HG03558 (cell line): ENCODE measurements around the gene SLC27A5.

ENCODE experiments used
- ATAC-seq: cut with Tn5 transposase; IDR thresholded peaks from one replicate; pipeline ENCODE4 v1.9.1; 2021; ENCODE audit warnings: moderate number of reproducible peaks; ENCODE audit not compliant: unreplicated experiment; ENCODE audit errors: extremely low read depth

The SLC27A5 gene

DNA sequence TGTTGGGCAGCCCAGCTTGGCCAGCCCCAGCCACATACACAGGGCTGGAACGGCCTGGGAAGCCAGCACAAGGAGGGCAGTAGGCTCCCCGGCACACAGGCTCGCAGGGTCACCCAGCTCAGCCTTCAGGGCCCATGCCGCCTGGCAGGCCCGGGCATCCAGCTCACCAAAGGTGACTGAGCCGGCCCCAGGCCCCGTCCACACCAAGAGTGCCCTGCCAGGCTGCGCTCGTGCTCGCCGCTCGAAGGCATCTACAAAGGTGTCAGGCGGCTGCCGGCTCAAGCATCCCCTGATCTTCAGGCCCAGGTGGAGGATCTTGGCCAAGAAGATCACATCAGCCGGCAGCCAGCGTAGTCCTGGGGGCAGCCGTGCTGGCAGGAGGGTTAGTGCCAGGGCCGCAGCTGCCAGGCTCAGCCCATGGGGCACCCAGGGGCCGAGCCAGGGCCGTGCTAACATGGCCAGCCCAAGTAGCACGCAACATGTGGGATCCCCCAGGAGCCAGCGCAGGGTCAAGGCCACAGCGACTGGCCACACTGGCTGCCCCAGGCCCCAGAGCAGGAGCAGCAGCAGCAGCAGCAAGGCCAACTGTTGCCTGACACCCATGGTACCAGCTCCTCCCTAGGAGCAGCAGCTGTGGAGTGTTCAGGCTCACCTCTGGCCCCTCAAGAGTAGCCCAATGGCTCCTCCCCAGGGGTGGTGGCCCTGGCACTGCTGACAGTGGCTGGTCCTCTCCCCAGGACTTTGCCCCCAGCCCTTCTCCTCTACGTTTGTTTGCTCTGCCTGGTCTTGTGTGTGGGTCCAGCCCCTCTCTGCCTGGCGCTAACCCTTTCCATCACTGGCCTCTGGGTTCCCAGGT is at the start of gene SLC27A5:
Gene SLC27A5 (minus strand): TSS at position 640 of the 856 bp plus-strand sequence. CDS start 37 bp downstream, at position 603.
- ATAC-seq = no peak

- ATAC-seq = no peak
These were observed 49.1 kb upstream of the SLC27A5 start for GRCh38 chr19:58560921-58561320.

- no peak for ATAC-seq
These were observed 48.5 kb upstream of the SLC27A5 start for GRCh38 chr19:58560007-58560887.

DNA sequence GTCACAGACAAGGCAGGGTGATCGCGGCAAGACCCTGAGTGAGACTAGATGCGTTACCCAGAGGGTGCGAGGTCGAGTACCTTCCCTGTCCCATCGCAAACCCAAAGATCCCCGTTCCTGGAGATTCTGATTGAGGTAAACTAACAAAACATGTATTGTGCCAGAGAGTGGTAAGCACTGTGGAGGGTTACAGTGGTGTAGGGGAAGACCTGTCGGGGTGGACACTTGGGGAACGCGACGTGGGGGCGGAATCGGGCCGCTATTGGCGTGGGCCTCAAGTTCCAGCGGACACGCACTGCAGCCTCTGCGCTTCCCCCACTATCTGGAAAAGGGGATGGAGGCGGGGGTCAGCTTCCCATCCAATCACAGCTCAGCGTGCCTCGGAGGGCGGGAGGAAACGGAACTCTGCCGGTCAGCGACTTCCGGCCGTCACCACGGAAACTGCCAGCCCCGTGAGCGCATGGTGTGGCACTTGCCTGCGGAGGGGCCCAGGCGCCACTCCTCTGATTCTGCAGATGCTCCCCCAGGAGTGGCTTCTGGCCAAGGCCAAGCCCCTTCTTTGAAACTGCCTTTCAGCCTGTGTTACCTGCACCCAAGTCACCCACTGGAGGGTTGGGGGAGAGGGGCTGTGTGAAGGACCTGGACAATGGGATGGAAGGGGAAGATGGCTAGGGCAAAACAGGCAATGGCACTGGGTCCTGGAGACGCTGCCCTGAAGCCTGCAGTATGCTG is 47.6 kb upstream of the SLC27A5 start:
- no peak for ATAC-seq

- ATAC-seq = peak; percentile 34
These were observed 47.0 kb upstream of the SLC27A5 start for GRCh38 chr19:58558623-58559274.

DNA sequence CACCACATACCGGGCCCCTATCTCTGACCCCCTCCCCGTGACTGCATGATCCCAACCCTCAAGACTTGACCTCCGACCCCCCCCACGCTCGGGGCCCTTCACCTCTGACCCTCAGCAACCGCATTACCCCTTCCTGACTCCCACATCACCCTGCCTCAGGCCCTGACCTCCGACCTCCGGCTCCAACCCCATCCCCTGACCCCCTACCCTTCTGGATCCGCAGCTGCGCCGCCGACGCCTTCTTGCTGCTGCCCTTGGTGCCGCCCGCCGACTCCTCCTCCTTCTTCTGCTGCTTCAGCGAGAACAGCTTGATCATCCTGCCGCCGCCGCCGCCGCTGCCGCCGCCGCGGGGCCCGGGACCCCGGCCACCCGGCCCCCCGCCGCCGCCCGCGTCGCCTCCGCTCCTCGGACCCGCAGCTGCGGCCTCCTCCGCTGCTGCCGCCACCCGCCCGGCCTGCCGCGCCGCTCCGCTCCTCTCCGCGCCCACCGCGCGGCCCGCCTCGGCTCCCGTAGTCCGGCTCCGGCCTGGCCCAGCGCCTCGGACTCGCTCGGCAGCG is 46.4 kb upstream of the SLC27A5 start, which contains the start of gene UBE2M:
Gene UBE2M (minus strand): TSS at position 546 of the 557 bp plus-strand sequence. CDS start 230 bp downstream, at position 316.
- no peak for ATAC-seq

- ATAC-seq = no peak
These were observed 45.7 kb upstream of the SLC27A5 start for GRCh38 chr19:58557221-58558065.

GRCh38 chr19:58556622-58557220 is 44.9 kb upstream of the SLC27A5 start:
- no peak for ATAC-seq

DNA sequence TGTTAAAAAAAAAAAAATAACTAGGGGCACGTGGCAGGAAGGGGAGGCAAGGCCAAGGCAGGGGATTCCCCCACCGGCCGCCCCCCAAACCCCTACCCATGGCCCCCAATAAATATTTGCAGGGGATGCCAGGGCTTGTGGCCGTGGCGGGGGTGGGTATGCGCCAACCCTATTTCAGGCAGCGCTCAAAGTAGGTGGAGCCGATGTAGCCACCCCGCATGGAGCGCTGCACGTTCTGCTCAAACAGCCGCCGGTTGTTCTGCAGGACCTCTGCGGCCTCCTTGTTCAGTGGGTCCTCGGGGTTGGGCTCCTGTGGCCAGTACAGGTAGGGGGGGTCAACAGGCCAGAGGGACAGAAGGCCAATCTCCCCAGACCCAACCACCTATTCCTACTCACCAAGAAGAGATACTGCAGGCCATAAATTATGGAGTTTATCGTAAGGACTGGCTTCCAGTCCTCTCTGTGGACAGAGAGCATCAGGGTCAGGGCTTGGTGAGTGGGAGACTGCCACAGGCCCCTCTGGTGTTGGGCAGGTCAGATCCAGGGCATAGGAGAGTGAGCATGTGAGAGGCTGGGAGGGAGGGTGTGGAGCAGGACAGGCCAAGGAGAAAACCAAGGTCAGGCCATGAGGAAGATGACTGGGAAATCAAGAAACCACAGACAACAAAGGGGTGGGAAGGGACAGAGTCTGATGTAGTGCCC is 44.3 kb upstream of the SLC27A5 start:
- ATAC-seq = no peak

DNA sequence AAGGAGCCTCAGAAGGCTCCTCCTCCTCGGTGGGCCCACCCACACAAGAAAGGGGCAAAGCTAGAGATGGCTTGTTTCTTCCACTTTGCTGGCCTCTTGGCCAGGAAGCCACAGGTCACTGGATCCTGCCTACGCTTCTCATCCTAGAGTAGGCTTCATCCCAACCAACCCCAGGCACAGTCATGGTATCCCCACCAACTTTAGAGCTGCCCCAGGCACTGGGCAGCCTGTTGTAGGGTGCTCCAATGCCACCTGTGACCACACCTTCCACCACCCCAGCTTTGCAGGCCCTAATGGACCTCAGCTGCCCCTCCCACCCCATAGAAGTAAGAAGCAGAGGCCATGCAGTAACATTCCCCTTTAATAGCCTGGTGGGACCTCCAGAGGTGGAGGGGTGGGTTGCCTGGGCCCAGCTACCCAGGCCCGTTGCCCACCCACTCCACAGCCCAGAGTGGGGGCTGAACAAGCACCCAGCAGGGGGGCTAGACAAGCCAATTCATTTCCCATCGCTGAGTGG is 43.6 kb upstream of the SLC27A5 start:
- ATAC-seq = no peak

- no peak for ATAC-seq
These were observed 42.9 kb upstream of the SLC27A5 start, which contains the start of gene CHMP2A for GRCh38 chr19:58554494-58555368. Gene CHMP2A (minus strand): TSS chr19:58555105. CDS start chr19:58554212, 893 bp downstream.

DNA sequence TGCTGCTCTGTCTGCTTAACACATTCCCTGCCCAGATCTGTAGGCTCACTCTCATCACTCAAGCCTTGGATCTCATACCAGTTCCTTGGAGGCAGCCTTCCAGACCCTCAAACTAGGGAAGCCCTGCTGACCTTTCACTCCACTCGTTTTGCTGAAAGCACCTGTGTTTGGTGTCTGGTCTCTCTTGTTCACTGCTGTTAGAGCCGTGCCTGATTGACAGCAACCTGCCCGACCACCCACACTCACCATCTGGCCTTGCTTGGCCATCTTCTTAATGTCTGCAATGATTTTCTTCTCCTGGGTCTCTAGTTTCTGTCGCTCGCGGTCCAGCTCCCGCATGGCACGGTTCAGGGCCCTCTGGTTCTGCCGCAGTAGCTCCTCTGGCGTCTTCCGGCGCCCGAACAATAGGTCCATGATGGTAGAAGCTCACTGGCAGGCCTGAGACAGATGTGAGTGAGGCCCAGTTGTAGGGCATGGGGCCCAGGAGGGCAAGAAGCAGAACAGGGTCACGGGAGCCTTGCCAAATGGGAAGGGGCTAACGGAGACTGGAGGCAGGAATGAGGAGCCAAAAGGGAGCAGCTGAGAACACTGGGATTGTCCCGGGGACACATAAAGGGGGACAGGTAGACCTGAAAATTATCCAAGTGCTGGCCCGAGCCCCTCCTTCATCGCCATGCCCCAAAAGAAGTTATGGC is 42.2 kb upstream of the SLC27A5 start:
- ATAC-seq = no peak

DNA sequence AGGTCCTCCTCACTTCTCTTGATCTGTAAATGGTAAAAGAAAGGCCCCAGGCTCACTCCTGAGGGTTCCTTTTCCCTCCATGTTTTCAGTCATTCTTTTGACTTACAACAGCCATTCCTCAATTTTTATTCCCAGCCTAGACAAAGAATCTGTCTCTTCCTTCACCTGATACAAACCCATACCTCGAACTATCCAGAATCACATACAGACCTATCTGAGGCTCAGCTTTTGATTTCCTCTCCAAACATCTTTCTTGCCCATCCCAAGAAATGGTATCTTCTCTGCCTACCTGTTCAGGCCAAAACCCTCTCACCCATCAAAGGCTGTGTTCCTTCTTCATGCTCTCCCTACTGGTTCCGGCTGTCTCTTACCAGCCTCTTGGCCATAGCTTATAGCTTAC is 40.9 kb upstream of the SLC27A5 start:
- ATAC-seq = no peak

GRCh38 chr19:58551577-58552471 is 40.0 kb upstream of the SLC27A5 start:
- no peak for ATAC-seq

DNA sequence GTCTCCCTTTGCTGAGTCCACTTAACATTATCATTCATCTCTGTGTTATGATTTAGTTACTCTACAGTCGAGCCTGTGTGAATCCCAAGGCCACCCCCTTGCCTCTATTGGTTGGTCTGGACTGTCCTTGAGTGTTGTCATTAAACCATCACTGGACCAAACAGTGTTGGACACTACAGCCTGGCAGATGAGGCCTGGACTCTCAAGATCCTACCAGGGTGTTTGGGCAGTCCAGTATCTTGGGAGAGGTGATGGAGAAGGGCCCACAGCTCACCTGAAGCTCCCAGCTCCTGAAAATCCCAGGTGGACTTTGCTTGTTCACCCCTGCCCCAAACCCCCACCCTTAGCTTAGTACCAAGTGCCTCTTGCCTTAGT is 39.3 kb upstream of the SLC27A5 start:
- ATAC-seq = no peak
